D721Med (cell line): ENCODE data around the gene CDADC1.

ENCODE experiments used
- DNase-seq: peaks from one replicate; pipeline ENCODE4 v3.0.0; 2011; ENCODE audit warnings: low spot score; ENCODE audit not compliant: insufficient read length
- FAIRE-seq: peaks from 2 replicates; lab custom pipeline; 2011; peaks lifted over from hg19 to GRCh38; lab: Jason Lieb, UNC
- TF ChIP-seq, protein P1 (sequence below): IDR thresholded peaks from 2 replicates; pipeline ENCODE4 v1.5.1; 2012; ENCODE audit warnings: mild to moderate bottlenecking, control low read depth; ENCODE audit not compliant: insufficient read depth; ENCODE audit errors: missing control alignments

Gene CDADC1

DNA sequence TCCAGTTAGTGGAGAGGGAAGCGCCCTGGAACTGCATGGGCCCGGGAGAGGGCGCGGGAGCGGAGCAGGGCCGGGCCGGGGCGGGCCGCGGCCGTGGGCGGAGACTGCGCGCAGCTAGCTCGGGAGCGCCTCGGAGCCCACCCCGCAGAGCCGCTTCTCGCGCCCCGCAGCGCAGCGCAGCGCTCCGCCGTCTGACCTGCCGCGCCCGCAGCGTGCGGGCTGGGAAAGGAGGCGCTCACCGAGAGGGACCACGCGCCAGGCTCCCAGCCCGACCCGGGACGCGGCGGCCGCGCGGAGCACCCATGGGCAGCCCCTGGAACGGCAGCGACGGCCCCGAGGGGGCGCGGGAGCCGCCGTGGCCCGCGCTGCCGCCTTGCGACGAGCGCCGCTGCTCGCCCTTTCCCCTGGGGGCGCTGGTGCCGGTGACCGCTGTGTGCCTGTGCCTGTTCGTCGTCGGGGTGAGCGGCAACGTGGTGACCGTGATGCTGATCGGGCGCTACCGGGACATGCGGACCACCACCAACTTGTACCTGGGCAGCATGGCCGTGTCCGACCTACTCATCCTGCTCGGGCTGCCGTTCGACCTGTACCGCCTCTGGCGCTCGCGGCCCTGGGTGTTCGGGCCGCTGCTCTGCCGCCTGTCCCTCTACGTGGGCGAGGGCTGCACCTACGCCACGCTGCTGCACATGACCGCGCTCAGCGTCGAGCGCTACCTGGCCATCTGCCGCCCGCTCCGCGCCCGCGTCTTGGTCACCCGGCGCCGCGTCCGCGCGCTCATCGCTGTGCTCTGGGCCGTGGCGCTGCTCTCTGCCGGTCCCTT, 27.5 kb upstream of the CDADC1 start, which contains the start of gene MLNR:
Gene MLNR (plus strand): TSS at position 303 of the 820 bp plus-strand sequence. CDS start 0 bp downstream, at position 303.
- DNase-seq (peak; percentile 73), FAIRE-seq (no peak)
- TF ChIP-seq, protein P1, sequence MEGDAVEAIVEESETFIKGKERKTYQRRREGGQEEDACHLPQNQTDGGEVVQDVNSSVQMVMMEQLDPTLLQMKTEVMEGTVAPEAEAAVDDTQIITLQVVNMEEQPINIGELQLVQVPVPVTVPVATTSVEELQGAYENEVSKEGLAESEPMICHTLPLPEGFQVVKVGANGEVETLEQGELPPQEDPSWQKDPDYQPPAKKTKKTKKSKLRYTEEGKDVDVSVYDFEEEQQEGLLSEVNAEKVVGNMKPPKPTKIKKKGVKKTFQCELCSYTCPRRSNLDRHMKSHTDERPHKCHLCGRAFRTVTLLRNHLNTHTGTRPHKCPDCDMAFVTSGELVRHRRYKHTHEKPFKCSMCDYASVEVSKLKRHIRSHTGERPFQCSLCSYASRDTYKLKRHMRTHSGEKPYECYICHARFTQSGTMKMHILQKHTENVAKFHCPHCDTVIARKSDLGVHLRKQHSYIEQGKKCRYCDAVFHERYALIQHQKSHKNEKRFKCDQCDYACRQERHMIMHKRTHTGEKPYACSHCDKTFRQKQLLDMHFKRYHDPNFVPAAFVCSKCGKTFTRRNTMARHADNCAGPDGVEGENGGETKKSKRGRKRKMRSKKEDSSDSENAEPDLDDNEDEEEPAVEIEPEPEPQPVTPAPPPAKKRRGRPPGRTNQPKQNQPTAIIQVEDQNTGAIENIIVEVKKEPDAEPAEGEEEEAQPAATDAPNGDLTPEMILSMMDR = peak; percentile 10

DNA sequence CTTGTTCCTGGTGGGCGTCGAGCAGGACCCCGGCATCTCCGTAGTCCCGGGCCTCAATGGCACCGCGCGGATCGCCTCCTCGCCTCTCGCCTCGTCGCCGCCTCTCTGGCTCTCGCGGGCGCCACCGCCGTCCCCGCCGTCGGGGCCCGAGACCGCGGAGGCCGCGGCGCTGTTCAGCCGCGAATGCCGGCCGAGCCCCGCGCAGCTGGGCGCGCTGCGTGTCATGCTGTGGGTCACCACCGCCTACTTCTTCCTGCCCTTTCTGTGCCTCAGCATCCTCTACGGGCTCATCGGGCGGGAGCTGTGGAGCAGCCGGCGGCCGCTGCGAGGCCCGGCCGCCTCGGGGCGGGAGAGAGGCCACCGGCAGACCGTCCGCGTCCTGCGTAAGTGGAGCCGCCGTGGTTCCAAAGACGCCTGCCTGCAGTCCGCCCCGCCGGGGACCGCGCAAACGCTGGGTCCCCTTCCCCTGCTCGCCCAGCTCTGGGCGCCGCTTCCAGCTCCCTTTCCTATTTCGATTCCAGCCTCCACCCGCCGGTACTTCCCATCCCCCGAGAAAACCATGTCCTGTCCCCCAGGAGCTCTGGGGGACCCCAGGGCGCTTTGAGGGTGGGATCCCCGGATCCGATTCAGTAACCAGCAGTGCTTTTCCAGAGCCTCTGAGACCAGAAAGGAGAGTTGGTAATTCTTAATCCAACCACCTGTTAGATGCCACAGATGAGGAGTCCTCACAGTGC, 26.7 kb upstream of the CDADC1 start:
- no peak for DNase-seq

DNA sequence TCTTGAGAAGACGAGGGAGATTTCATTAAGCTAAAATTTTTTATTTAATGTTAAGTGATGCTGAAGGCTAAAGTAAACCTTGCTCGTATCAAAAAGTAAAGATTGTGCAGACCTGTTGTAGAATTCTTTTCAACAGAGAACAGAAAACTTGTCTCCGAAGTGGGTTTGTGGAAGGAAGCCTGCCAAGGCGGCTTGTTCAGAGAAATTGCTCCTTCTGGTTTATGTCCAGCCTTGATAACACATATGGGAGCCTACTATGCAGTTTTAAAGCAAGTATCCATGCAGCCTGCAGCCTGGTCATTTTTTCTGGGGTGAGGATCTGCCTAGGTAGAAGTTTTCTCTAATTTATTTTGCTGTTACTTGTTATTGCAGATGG, 26.1 kb upstream of the CDADC1 start:
- TF ChIP-seq, protein P1 = no peak
- FAIRE-seq (no peak), DNase-seq (no peak)

More for the DNA sequence above, 26.7 kb upstream of the CDADC1 start:
- TF ChIP-seq, protein P1 = no peak
- no peak for FAIRE-seq

DNA sequence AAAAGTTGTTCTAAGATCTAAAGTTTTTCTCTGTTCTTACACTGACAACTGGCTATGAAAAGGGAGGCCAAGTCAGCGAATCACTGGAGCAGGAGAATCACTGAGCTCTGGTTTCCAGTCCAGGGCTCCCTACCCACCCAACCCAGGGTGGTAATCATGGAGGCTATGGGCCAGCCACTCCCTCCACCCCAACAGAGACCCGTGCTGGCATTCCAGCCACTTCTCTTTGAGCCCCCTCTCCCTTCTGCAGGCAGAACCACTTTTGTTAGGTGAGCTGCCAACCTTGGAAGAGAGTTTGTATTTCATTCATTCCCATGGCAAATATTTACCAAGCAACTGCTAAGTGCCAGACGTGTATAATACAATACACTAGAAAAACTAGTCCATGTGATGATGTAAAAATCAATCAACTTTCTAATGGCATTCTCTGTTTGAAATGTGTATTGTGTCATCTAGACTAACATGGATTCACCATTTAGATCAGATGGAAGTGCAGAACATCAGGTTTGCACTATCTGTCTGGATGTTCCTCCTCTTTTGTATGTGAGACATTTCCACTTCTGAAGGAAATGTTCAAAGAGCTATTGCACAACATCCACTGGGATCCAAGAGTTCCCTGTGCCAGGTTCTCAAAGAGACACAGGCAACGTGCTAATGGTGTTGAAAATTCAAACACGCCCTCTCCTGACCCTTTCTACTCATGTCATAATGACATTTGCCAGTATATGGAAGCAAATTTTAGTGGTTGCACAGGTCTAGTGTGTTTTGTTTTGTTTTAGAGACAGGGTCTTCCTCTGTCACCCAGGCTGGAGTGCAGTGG, 22.3 kb upstream of the CDADC1 start:
- DNase-seq (no peak), FAIRE-seq (no peak)
- TF ChIP-seq, protein P1 = no peak

GRCh38 chr13:49226613-49227012, 21.1 kb upstream of the CDADC1 start:
- DNase-seq (no peak), FAIRE-seq (no peak)
- TF ChIP-seq, protein P1 = no peak

GRCh38 chr13:49234741-49235140, 13.0 kb upstream of the CDADC1 start:
- FAIRE-seq (no peak), DNase-seq (no peak)
- TF ChIP-seq, protein P1 = no peak
